Right forelimb (tissue), 1 donor: Measurements from ENCODE around the gene IGF2BP3.
"Not testable (repeated sequence)": the region's sequence is repeated elsewhere in the genome, so short reads cannot be mapped to it uniquely, and the experiment has no call there.

Source experiments
- DNase-seq: peaks from one replicate; pipeline ENCODE4 v3.0.0-alpha.2; 2018

Gene IGF2BP3

GRCh38 chr7:23419160-23419559, 51.1 kb downstream of the IGF2BP3 start:
- no peak for DNase-seq

- DNase-seq = no peak
Observed at GRCh38 chr7:23418046-23418445, 52.2 kb downstream of the IGF2BP3 start.

GRCh38 chr7:23415198-23415597, 55.1 kb downstream of the IGF2BP3 start:
- no peak for DNase-seq

GRCh38 chr7:23410446-23411183, 59.7 kb downstream of the IGF2BP3 start:
- DNase-seq = no peak

GRCh38 chr7:23406564-23406963, 63.7 kb downstream of the IGF2BP3 start:
- DNase-seq = not testable (repeated sequence)

- no peak for DNase-seq
Observed at GRCh38 chr7:23405240-23405618, 65.1 kb downstream of the IGF2BP3 start.

- no peak for DNase-seq
Observed at GRCh38 chr7:23404546-23405239, 65.6 kb downstream of the IGF2BP3 start.

- no peak for DNase-seq
Observed at GRCh38 chr7:23403970-23404369, 66.3 kb downstream of the IGF2BP3 start.

GRCh38 chr7:23398090-23398489, 72.2 kb downstream of the IGF2BP3 start:
- DNase-seq = not testable (repeated sequence)

GRCh38 chr7:23397241-23397640, 73.0 kb downstream of the IGF2BP3 start:
- DNase-seq = no peak

- DNase-seq = no peak
Observed at GRCh38 chr7:23396222-23397015, 73.9 kb downstream of the IGF2BP3 start.

GRCh38 chr7:23394488-23395171, 75.7 kb downstream of the IGF2BP3 start:
- DNase-seq = no peak

- DNase-seq = no peak
Observed at GRCh38 chr7:23393636-23394035, 76.7 kb downstream of the IGF2BP3 start.

GRCh38 chr7:23389701-23390100, 80.6 kb downstream of the IGF2BP3 start:
- DNase-seq = no peak

GRCh38 chr7:23387583-23387982, 82.7 kb downstream of the IGF2BP3 start:
- no peak for DNase-seq

GRCh38 chr7:23385140-23385539, 85.2 kb downstream of the IGF2BP3 start:
- no peak for DNase-seq

- no peak for DNase-seq
Observed at GRCh38 chr7:23383225-23383624, 87.1 kb downstream of the IGF2BP3 start.

- no peak for DNase-seq
Observed at GRCh38 chr7:23380961-23381360, 89.3 kb downstream of the IGF2BP3 start.

- no peak for DNase-seq
Observed at GRCh38 chr7:23380556-23380955, 89.7 kb downstream of the IGF2BP3 start.

GRCh38 chr7:23378996-23379395, 91.3 kb downstream of the IGF2BP3 start:
- DNase-seq = no peak

- DNase-seq = no peak
Observed at GRCh38 chr7:23377134-23377533, 93.2 kb downstream of the IGF2BP3 start.

GRCh38 chr7:23373151-23374004, 96.9 kb downstream of the IGF2BP3 start:
- DNase-seq = no peak
